Ecto neural progenitor cell (in vitro differentiated cells): ENCODE measurements around the gene ISM1.

Experiments used
- DNase-seq: peaks from one replicate; pipeline ENCODE4 v3.0.0-alpha.2; 2018; ENCODE audit warnings: low spot score

The ISM1 gene

GRCh38 chr20:13348311-13349234, 127.5 kb downstream of the ISM1 start:
- DNase-seq, result no peak

- no peak for DNase-seq
Observed at GRCh38 chr20:13349235-13349604, 128.1 kb downstream of the ISM1 start.
